CMK (cell line): ENCODE data around the gene DAZAP1.

Experiments used
- DNase-seq: peaks from one replicate; pipeline ENCODE4 v3.0.0-alpha.2; 2010; ENCODE audit warnings: low read depth

DAZAP1 gene

DNA sequence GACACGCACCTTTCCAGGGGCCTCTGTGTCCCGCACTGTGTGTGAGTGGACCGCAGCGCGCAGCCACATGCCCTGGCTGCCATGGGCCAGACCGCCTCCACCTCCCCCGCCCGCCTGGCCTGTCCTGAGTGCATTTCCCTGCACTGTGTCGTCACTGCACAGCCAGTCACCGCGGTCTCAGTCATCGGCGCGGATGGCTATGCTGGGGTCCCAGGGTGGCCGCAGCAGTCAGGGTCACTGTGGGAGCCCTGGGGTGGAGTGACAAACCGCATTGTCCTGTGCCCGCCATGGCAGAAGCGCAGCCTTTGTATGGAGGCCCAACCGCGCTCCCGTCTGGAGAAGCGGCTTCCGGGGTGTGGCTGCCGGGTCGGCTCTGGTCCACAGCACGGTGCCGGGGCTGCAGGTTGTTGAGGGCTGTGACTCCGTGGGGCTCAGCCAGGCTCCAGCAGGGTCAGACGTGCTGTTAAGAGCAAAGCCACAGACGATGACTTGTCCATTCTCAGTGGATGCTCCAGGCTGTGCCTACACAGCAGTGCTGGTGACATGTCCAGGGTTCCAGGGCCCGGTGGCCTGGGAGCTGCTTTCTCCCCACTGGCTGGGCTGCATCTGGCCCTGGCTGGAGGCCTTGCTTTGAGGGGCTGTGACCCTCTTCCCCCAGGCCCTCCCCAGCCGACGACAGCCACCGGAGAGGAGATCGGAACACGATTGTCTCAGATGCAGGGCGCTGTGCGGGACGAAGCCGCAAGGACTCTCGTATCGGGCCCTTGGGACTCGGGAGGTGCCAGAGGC lies 30.0 kb upstream of the DAZAP1 start:
- no peak for DNase-seq

DNA sequence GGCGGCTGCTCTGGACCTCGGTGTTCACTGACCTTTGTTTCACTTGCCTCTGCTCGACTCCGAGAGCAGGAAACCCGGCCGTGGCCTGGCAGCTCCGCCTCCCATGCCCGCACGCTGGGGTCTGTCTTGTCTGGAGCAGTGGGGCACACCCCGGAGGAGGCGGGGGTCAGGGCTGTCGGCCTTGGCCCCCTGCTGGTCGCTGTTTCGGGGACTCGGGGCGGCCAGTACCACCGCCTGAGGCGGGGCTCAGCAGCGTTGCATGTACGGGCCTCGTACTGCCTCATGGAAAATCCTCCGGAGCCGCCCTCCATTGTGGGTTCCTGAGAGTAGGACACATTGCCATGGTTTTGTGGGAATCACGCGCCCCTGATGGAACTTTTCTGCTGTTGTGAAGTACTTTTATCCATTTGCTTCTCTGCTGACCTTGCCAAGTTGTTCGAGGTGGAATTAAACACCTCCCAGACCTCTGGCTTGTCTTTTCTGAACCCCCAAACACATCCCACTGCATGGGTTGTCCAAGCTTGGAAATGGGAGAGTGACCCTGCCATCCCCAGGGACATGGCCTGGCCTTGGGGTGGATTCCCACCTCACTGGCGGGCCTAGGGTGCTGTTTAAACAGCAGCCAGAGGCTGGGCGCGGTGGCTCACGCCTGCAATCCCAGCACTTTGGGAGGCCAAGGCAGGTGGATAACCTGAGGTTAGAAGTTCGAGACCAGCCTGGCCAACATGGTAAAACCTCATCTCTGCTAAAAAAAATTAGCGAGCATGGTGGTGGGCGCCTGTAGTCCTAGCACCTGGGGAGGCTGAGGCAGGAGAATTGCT lies 29.2 kb upstream of the DAZAP1 start:
- no peak for DNase-seq

DNA sequence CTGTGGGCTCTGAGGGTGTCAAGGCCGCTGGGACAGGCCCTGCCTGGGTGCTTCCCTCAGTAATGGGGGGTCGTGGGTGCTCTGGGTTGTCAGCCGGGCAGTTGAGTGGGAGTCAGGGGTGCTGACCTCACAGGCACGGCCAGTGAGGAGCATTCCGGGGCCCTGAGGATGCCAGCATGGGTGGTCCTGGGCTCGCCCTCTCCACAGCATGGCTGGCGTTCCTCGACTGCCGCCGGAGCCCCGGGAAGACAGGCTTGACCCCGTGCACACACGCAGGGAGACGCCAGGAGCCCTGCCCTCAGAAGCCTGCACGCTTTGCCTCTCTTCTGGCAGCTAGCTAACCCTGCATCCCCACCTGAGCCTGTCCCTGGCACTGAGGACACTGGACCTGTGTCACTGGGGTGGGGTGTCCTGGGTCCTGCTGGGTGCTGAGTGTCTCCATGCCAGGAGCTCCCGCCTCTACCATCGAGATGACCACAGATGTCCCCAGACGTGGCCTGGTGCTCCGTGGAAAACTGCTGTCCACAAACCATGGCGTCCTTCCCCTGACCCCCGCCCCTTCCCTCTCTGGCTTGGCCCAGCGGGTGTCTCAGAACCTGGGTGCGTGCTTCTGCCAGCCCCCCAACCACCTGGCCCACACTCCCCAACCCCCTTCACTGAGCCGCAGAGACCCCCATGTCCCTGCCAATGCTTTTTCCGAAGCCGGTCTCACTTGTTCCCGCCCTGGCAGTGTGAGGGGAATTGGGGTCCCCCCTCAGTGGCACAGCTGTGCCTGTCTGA lies 28.1 kb upstream of the DAZAP1 start:
- DNase-seq = no peak

DNA sequence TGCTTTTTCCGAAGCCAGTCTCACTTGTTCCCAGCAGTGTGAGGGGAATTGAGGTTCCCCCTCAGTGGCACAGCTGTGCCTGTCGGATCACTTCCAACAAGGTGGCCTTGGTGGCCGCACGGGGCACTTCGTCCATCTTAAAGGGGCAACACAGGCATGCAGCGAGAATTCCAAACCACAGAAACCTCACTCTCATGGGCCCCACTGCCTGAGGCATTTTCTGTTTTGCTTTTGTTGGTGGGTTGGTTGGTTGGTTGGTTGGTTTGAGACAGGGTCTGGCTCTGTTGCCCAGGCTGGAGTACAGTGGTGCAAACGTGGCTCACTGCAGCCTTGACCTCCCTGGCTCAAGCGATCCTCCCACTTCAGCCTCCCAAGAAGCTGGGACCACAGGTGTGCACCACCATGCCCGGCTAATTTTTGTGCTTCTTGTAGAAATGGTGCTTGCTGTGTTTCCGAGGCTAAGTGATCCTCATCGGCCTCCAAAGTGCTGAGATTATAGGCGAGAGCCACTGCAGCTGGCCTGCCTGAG lies 27.4 kb upstream of the DAZAP1 start:
- DNase-seq = no peak

DNA sequence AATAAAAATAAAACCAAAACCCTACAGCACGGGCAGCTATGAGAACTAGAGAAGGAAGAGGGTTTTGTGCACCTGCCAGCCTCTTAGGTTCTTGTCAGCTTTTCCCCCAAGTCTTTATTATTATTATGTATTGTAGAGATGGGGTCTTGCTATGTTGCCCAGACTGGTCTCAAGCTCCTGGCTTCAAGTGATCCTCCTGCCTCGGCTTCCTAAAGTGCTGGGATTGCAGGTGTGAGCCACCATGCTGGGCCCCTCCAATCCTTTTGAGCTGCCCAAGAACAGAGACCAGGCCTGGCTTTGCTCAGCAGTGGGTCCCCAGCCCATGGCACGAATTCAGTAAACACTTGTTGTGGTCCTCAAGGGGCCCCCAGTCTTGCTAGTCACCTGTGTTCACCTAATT lies 25.1 kb upstream of the DAZAP1 start:
- no peak for DNase-seq

DNA sequence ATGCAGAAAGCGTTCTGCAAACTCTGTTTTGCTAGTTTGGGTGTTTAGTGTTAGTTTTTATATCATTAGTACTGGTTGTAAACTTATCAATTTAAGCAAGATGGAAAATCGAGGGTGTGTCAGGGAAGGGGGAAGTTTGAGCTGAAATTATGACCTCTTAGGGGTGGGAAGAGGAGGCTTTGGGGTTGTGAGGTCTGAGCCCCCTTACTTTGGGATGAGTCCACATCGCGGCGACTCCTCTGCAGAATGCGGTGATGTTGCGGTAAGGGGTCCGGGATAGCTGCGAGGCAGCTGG lies 24.4 kb upstream of the DAZAP1 start:
- peak; percentile 99 for DNase-seq

DNA sequence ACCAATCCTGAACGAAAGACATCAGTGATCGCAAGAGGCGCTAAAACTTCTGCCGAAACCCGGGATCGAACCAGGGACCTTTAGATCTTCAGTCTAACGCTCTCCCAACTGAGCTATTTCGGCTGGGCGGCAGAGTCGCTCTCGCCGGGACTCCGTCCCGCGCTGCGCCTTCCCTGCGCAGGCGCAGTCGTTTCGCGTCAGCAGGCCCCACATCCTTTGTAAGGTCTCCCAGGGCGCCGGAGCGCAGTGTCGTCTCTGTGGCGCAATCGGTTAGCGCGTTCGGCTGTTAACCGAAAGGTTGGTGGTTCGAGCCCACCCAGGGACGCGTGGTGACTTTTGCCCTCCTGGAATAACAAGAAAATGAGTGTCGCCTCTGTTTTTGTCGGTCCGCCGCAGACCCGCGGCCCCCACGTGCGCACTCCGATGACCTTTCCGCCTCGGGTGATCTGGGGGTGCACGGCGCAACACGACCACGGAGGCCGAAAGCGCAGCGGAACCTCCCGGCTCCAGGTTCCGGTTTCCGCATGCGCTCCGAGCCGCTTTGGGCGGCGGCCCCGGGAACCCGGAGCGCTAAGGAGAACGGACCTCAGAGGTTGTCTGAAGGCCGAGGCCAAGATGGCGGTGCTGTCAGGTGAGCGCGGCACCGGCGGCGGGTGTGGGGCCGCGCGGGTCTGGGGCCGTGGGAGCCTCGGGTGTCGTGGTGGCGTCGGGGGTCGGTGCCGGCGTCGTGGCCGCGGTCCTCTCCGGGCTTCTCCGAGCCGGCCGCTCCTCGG lies 23.9 kb upstream of the DAZAP1 start, which contains the start of gene NDUFS7:
TSS of gene NDUFS7 (plus strand) at position 596 of the 773 bp plus-strand sequence. CDS start at position 616, 20 bp downstream.
- peak; percentile 94 for DNase-seq

DNA sequence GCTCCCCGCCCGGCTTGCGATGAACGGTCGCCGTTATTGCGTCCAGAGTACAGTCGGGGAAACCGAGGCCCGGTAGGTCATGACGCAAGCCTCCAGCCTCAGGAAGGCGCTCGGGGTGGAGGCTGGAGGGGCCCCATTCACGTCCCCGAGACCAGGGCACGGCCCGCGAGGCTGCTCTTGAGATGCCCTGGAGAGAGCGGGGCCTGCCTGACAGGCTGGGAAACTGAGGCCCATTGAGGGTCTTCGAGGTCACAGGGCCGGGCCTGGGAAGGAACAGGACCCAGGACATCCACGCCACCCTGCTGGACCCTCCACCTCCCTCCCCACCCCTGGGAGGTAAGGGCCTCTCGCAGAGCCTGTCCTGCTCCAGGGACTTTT lies 23.3 kb upstream of the DAZAP1 start:
- no peak for DNase-seq

DNA sequence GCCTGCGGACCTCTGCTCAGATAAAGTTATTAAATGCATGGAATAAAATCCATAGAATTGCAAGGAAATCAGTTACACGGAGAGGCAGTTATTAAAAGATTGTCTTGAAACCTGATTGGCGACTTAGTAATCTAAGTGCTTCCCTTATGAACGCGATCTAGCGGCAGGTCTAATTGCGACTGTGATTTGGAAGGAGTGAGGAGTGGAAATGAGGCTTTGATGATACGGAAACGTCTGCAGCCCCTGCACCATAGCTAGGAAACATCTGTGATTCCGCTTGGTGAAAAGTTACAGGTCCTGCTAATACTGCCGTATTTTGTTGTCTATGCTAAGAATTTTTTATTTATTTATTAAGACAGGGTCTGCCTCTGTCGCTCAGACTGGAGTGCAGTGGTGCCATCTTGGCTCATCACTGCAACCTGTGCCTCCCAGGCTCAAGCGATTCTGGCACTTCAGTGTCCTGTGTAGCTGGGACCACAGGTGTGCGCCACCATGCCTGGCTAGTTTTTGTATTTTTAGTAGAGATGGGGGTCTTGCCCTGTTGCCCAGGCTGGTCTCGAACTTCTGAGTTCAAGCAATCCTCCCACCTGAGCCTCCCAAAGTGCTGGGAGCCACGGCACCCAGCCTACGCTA lies 22.8 kb upstream of the DAZAP1 start:
- DNase-seq = no peak

DNA sequence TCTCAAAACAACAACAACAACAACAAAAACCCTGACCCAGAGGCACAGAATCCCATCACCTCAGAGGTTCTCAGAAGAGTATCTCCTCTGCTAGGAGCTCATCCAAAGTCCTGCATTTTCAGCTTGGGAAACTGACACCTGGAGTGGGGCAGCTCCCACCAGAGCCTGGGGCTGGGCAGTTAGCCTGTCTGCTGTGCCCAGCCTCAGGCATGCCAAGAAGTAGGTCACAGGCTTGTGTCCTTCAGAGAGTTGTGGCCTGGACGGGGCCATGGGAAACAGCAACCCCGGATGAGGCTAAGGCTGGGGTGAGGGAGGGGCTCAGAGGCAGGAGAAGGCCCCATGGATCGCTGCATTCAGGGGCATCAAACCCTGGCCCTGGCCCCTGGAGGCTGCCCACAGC lies 21.6 kb upstream of the DAZAP1 start:
- no peak for DNase-seq

DNA sequence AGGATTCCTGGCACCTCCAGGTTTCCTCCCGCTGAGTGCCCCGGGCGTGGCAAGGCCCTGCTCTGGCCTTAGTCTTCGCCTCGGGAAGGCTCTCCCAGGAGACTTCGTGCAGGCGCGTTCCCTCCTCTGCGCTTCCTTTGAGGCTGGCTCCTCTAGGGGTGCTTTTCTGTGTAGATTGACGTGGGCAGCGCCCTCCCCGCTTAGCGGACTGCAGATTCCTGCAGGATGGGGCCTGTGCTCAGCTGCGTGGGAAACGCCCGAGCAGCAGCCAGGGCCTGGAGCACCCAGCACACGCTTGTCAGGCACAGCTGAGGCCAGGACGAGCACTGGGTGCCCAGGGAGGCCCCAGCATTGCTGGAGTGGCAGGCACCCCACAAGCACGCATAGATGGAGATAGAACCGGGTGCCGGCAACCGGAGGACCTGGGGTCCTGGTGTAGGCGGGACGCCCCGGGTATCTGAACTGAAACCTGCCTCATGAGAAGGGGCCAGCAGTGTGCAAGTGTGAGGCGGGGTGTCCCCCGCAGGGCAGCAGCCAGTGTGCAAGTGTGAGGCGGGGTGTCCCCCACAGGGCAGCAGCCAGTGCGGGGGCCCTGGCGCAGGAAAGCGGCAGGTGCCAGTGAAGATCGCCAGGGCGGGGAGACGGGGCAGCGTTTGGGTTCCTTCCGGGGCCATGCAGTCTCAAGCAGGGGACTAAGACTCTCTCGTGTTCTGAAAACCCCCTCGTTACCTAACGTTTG lies 20.3 kb upstream of the DAZAP1 start:
- DNase-seq = no peak

DNA sequence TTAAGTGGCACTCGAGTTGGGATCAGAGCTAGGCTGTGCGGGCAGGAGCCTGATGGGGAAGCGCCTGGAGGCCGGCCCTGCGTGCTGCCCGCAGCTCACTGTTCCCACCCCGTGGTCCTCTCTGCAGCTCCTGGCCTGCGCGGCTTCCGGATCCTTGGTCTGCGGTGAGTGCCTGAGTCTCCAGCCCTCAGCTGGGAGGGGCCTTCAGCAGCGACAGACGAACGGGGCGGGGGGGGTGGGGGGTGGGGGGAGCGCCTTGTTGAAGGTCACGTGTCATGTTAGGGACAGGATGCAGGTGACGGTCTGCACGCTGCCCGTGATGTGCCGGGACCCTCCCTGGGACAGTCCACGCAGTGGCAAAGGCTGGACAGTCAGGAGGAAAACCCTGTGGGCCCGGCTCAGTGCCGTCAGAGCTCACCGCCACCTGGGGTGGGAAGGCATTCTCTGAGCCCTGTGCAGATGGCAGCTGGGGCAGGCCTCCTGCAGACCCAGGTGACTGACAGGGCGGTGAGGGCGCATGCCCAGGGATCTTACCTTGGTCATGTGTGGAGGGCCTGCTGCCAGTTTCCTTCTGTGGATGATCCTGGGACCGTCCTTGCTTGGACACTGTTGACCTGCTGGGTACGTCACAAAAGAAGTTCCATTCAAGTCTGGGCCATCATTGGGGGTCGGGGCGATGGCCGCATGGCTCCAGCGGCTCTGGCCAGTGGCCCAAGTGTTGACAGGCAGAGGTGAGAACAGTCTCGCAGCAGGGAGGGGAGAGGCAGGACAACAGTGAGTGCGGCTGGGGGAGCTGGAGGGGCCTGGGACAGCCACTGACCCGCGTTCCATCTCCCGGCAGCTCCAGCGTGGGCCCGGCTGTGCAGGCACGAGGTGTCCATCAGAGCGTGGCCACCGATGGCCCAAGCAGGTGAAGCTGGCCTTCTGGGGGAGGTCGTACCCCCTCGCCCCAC lies 19.4 kb upstream of the DAZAP1 start:
- DNase-seq = no peak

DNA sequence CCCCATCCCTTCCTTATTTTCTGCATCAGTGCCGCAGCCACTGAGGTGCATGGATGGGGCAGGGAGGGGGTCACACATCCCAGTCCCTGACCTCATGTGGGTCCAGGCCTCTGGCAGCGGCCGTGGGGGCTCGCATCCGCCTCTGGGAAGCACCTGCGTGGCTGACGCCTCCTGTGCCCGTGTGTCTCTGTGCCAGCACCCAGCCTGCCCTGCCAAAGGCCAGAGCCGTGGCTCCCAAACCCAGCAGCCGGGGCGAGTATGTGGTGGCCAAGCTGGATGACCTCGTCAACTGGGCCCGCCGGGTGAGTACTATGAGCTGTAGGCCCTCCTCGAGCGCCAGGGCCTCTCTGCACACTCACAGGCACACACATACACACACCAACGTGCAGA lies 18.8 kb upstream of the DAZAP1 start:
- no peak for DNase-seq

DNA sequence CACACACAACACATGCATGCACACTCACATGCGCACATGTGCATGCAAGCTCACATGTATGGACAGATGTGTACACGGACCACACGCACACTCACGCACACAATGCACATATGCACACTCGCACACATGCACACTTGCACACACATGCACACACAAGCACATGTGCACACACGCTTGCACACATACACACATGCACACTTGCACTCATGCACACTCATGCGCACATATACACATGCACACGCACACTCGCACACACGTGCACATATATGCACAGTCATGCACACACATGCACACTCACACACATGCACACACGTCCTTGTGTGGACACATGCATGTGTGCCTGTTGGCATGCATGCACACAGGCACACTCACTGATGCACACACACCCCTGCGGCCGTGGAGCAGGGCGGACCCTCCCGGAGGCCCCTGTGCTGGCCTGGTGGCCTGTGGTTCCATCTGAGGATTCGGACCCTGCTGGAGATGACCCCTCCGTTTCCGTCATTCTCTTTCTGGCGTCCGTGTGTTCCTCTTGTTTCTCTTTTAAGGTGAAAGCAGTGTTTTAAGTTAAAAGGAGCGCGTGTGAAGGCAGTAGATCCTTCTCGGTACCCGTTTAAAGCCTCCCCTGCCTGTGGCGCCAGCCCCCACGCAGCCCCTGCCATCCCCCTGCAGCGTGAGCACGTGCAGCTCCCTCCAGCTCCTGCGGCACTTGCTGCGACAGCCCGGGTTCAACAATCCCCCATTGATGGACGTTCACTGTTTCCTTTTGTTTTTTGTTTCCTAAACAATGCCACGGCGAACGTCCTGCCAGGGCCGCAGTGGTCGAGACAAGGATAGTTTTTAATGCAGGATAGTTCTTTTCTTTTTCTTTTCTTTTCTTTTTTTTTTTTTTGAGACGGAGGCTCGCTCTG lies 18.1 kb upstream of the DAZAP1 start:
- DNase-seq = no peak

DNA sequence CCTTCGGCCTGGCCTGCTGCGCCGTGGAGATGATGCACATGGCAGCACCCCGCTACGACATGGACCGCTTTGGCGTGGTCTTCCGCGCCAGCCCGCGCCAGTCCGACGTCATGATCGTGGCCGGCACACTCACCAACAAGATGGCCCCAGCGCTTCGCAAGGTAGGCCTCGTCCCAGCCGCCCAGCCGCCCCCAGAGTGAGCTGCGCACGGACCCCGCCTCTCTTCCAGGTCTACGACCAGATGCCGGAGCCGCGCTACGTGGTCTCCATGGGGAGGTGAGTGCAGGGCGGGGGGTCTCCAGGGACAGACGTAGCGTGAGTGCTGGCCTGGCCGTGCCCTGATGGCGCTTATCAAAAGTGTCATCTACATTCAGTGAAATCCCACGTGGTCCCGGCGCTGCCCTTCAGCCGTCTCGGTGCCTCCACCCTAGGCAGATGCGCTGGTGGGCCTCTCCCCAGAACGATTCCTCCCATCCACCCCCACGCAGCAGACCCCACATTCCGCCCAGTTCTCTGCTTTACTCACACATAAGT lies 16.4 kb upstream of the DAZAP1 start:
- DNase-seq = no peak

DNA sequence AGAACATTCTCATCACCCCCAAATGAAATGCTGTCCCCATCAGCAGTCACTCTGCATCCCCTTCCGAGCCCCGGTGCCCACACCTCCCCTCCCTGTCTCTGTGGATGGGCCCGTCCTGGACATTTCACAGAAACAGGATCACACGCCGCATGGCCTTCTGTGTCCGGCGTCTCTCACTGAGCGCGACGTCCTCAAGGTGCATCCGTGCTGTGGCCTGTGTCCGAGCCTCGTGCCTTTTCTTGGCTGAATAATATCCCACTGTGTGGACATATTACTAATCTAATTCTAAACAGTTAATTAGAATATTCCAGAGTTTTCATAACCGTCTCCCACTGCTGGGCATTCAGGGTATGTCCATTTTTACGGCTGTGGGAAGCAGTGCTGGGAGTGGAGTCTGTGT lies 15.0 kb upstream of the DAZAP1 start:
- DNase-seq = no peak

DNA sequence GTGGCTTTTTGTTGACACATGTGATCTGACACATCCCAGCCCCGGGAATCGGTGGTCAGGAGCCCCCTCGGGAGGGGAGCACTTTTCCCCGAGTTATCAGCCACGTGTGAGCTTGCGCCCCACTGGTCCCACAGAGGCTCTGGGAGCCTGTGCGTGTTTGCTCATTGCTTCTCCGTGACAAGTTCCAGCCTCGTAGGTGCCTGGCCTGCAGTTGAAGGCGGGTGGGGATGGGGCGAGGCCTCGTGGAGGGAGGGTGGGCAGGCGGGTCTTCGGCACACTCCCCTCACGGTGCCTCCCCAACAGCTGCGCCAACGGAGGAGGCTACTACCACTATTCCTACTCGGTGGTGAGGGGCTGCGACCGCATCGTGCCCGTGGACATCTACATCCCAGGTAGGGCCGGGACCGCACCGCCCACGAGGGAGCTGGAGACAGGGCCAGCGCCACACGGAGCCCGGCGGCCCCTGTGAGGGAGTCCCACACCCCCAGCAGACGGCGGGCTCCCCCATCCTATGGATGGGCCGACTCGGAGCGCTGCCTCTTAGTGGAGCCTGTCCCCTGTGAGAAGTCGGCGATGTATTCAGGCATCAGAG lies 14.4 kb upstream of the DAZAP1 start:
- DNase-seq = no peak

DNA sequence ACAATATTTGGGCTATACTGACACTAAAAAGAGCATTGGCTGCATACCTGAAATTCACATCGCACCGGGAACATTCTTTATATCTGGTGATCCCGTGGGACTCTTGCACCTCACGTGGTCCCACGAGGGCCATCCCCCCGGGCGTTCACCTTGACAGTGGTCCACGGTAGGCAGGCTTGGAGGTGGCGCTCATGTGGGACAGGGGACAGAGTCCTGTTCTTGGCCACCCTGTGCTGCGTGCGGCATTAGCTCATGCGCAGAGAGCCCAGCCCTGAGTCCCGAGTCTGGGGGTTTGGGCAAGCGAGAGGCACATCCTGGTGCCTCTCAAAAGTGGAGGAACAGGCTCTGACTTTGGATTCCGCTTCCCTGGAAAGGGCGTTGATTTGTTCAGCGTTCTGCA lies 13.5 kb upstream of the DAZAP1 start:
- no peak for DNase-seq
